Trophoblast cell (in vitro differentiated cells and primary cell): ENCODE data around the gene EPB42.
"Not testable (repeated sequence)": the region's sequence is repeated elsewhere in the genome, so short reads cannot be mapped to it uniquely, and the experiment has no call there.

ENCODE experiments used
- DNase-seq, 2 donors: peaks; one replicate each; pipeline ENCODE4 v3.0.0-alpha.2; 2016
- H2AFZ ChIP-seq: 2 replicates; pipeline ENCODE4 v1.6.1; 2013; ENCODE audit warnings: low read length, moderate library complexity, mild to moderate bottlenecking; ENCODE audit not compliant: insufficient read depth, poor library complexity
- H2AK5ac ChIP-seq: 2 replicates; pipeline ENCODE4 v1.6.1; 2013; ENCODE audit warnings: mild to moderate bottlenecking, low read length
- H2BK120ac ChIP-seq: 2 replicates; pipeline ENCODE4 v1.6.1; 2013; ENCODE audit warnings: low read length, mild to moderate bottlenecking, moderate library complexity; ENCODE audit not compliant: insufficient read depth, poor library complexity
- H2BK12ac ChIP-seq: 2 replicates; pipeline ENCODE4 v1.6.1; 2013; ENCODE audit warnings: mild to moderate bottlenecking, low read length, moderate library complexity
- H2BK5ac ChIP-seq: 2 replicates; pipeline ENCODE4 v1.6.1; 2013; ENCODE audit warnings: low read length, low read depth, moderate library complexity, mild to moderate bottlenecking; ENCODE audit not compliant: poor library complexity
- H3K14ac ChIP-seq: 2 replicates; pipeline ENCODE4 v1.6.1; 2013; ENCODE audit warnings: mild to moderate bottlenecking, low read length
- H3K18ac ChIP-seq: 2 replicates; pipeline ENCODE4 v1.6.1; 2013; ENCODE audit warnings: mild to moderate bottlenecking, low read length
- H3K23ac ChIP-seq: 2 replicates; pipeline ENCODE4 v1.6.1; 2013; ENCODE audit warnings: low read length
- H3K27ac ChIP-seq: 2 replicates; pipeline ENCODE4 v1.5.1; 2013; ENCODE audit warnings: low read depth, mild to moderate bottlenecking, inconsistent platforms, low read length, moderate library complexity
- H3K27me3 ChIP-seq: 2 replicates; pipeline ENCODE4 v1.6.1; 2013; ENCODE audit warnings: inconsistent platforms, mild to moderate bottlenecking, low read length, moderate library complexity; ENCODE audit not compliant: insufficient read depth
- H3K36me3 ChIP-seq, 2 experiments: 1 replicate in 1 of 2; 2 replicates in 1 of 2; pipeline ENCODE4 v1.6.1; 2013; ENCODE audit warnings: low read length in 2 of 2, mild to moderate bottlenecking in 2 of 2, moderate library complexity in 1 of 2; ENCODE audit not compliant: insufficient read depth in 2 of 2, control insufficient read depth in 1 of 2
- H3K4ac ChIP-seq: 2 replicates; pipeline ENCODE4 v1.6.1; 2013; ENCODE audit warnings: low read depth, mild to moderate bottlenecking, low read length, moderate library complexity
- H3K4me1 ChIP-seq, 2 experiments: 1 replicate in 1 of 2; 2 replicates in 1 of 2; pipeline ENCODE4 v1.6.1; 2013; ENCODE audit warnings: low read length in 2 of 2, mild to moderate bottlenecking in 2 of 2, moderate library complexity in 1 of 2; ENCODE audit not compliant: insufficient read depth in 2 of 2, control insufficient read depth in 1 of 2
- H3K4me2 ChIP-seq: 2 replicates; pipeline ENCODE4 v1.6.1; 2013; ENCODE audit warnings: inconsistent platforms, mild to moderate bottlenecking, low read length, moderate library complexity
- H3K4me3 ChIP-seq: 2 replicates; pipeline ENCODE4 v1.5.1; 2013; ENCODE audit warnings: mild to moderate bottlenecking, low read depth, low read length, inconsistent platforms
- H3K79me1 ChIP-seq: one replicate; pipeline ENCODE4 v1.6.1; 2013; ENCODE audit warnings: low read length
- H3K79me2 ChIP-seq: 2 replicates; pipeline ENCODE4 v1.6.1; 2013; ENCODE audit warnings: low read length, mild to moderate bottlenecking; ENCODE audit not compliant: control insufficient read depth, insufficient read depth, poor library complexity
- H3K9ac ChIP-seq: 2 replicates; pipeline ENCODE4 v1.6.1; 2013; ENCODE audit warnings: mild to moderate bottlenecking, low read length
- H3K9me3 ChIP-seq: 2 replicates; pipeline ENCODE4 v1.6.1; 2013; ENCODE audit warnings: low read depth, mild to moderate bottlenecking, control low read depth, inconsistent platforms, low read length; ENCODE audit not compliant: insufficient read depth
- H4K12ac ChIP-seq: 2 replicates; pipeline ENCODE4 v1.6.1; 2013; ENCODE audit warnings: low read depth, mild to moderate bottlenecking, low read length, moderate library complexity
- H4K8ac ChIP-seq: 2 replicates; pipeline ENCODE4 v1.6.1; 2013; ENCODE audit warnings: low read depth, mild to moderate bottlenecking, low read length, moderate library complexity
- H4K91ac ChIP-seq: one replicate; pipeline ENCODE4 v1.6.1; 2013; ENCODE audit warnings: low read depth, mild to moderate bottlenecking, low read length, moderate library complexity
- WGBS: extraction: QIAGEN DNeasy Blood & Tissue Kit; methylation state at CpG from one replicate; pipeline ENCODE4 v1.1.7; 2013; ENCODE audit warnings: missing lambda C conversion rate; ENCODE audit not compliant: insufficient read length, insufficient coverage; ENCODE audit errors: extremely low coverage; 5-methylcytosine and 5-hydroxymethylcytosine counted together

EPB42 gene

GRCh38 chr15:43199945-43200488, 20.8 kb downstream of the EPB42 start:
- no peak overlapping the region for H3K4ac ChIP-seq
- DNase-seq, result no peak
- no peak overlapping the region for H4K8ac ChIP-seq
- no peak overlapping the region for H3K27ac ChIP-seq
- no peak overlapping the region for H2BK120ac ChIP-seq
- H3K23ac ChIP-seq, result no peak overlapping the region
- H2AFZ ChIP-seq, result no peak overlapping the region
- no peak overlapping the region for H3K18ac ChIP-seq
- no peaks in the 10 kb centered on the region for H3K9me3 ChIP-seq
- H2AK5ac ChIP-seq, result no peak overlapping the region
- H3K14ac ChIP-seq, result no peak overlapping the region
- no peak overlapping the region for H2BK12ac ChIP-seq
- H3K27me3 ChIP-seq, result no peaks in the 10 kb centered on the region
- no peak overlapping the region for H3K4me3 ChIP-seq
- no peak overlapping the region for H2BK5ac ChIP-seq
- no peaks in the 10 kb centered on the region for H3K79me1 ChIP-seq
- no peak overlapping the region for H3K4me2 ChIP-seq
- peaks cover 4 to 7% of the 10 kb centered on the region in 2 experiments for H3K36me3 ChIP-seq
- no peak overlapping the region for H4K91ac ChIP-seq
- WGBS, result no CpG with 5 or more reads among the region's 3 CpGs
- no peaks in the 10 kb centered on the region for H3K4me1 ChIP-seq
- H3K9ac ChIP-seq, result no peak overlapping the region
- H4K12ac ChIP-seq, result no peak overlapping the region
- no peaks in the 10 kb centered on the region for H3K79me2 ChIP-seq

- H3K79me2 ChIP-seq, result no peaks in the 10 kb centered on the region
- no peak overlapping the region for H4K12ac ChIP-seq
- no peak overlapping the region for H3K4me2 ChIP-seq
- H3K14ac ChIP-seq, result no peak overlapping the region
- no peaks in the 10 kb centered on the region for H3K27me3 ChIP-seq
- no peaks in the 10 kb centered on the region for H3K79me1 ChIP-seq
- H2BK5ac ChIP-seq, result no peak overlapping the region
- H3K18ac ChIP-seq, result no peak overlapping the region
- no peak overlapping the region for H2AK5ac ChIP-seq
- H3K9ac ChIP-seq, result no peak overlapping the region
- no peak overlapping the region for H2BK12ac ChIP-seq
- no peak overlapping the region for H3K27ac ChIP-seq
- no peak overlapping the region for H2AFZ ChIP-seq
- H3K4me1 ChIP-seq, result no peaks in the 10 kb centered on the region
- H3K23ac ChIP-seq, result no peak overlapping the region
- H3K4me3 ChIP-seq, result no peak overlapping the region
- peaks cover 4 to 8% of the 10 kb centered on the region in 2 experiments for H3K36me3 ChIP-seq
- H2BK120ac ChIP-seq, result no peak overlapping the region
- no peak for DNase-seq
- H3K4ac ChIP-seq, result no peak overlapping the region
- H4K91ac ChIP-seq, result no peak overlapping the region
- WGBS, result no CpG with 5 or more reads among the region's 3 CpGs
- H3K9me3 ChIP-seq, result no peaks in the 10 kb centered on the region
- H4K8ac ChIP-seq, result no peak overlapping the region
Observed at GRCh38 chr15:43198992-43199391, 21.8 kb downstream of the EPB42 start.

- not testable (repeated sequence) for H3K27me3 ChIP-seq, H2AK5ac ChIP-seq, H3K79me1 ChIP-seq, H3K9ac ChIP-seq, H3K4ac ChIP-seq, H3K27ac ChIP-seq, H3K4me3 ChIP-seq, H3K23ac ChIP-seq, H3K9me3 ChIP-seq, H4K8ac ChIP-seq, H2BK5ac ChIP-seq, DNase-seq, H3K36me3 ChIP-seq, H3K14ac ChIP-seq, H4K91ac ChIP-seq, H3K79me2 ChIP-seq, H3K4me2 ChIP-seq, H3K4me1 ChIP-seq, H2BK12ac ChIP-seq, H2AFZ ChIP-seq, H4K12ac ChIP-seq, H2BK120ac ChIP-seq, H3K18ac ChIP-seq
- no CpG with 5 or more reads among the region's 4 CpGs for WGBS
Observed at GRCh38 chr15:43198556-43198955, 22.3 kb downstream of the EPB42 start.

GRCh38 chr15:43197773-43198172, 23.0 kb downstream of the EPB42 start:
- H3K79me1 ChIP-seq, H3K9ac ChIP-seq: not testable (repeated sequence)

More at GRCh38 chr15:43197773-43198172, 23.0 kb downstream of the EPB42 start:
- H3K4me2 ChIP-seq, H3K4me3 ChIP-seq, H3K27me3 ChIP-seq, H2AFZ ChIP-seq, H3K14ac ChIP-seq, H2BK5ac ChIP-seq, H2BK120ac ChIP-seq, H2BK12ac ChIP-seq, H4K91ac ChIP-seq, DNase-seq, H3K23ac ChIP-seq, H3K27ac ChIP-seq, H3K4me1 ChIP-seq, H3K79me2 ChIP-seq, H3K18ac ChIP-seq, H4K8ac ChIP-seq, H4K12ac ChIP-seq, H3K9me3 ChIP-seq, H3K4ac ChIP-seq, H2AK5ac ChIP-seq: not testable (repeated sequence)
- no CpG with 5 or more reads among the region's 3 CpGs for WGBS
- peaks cover 7 to 10% of the 10 kb centered on the region in 2 experiments for H3K36me3 ChIP-seq
